WTC11 (cell line): ENCODE data around the gene TMEM258.

Experiments used
- ATF1 ChIP-seq: sonication (generic); formaldehyde crosslinking; IDR thresholded peaks from 2 replicates; pipeline ENCODE4 v1.8.1; 2023; ENCODE audit warnings: mild to moderate bottlenecking, moderate library complexity, missing genetic modification reagents
- CREB1 ChIP-seq: sonication (generic); formaldehyde crosslinking; IDR thresholded peaks from 2 replicates; pipeline ENCODE4 v1.8.0; 2023; ENCODE audit warnings: mild to moderate bottlenecking, missing genetic modification reagents
- FOXJ3 ChIP-seq: sonication (generic); formaldehyde crosslinking; IDR thresholded peaks from 2 replicates; pipeline ENCODE4 v1.9.0; 2021; ENCODE audit warnings: missing genetic modification reagents, mild to moderate bottlenecking, borderline replicate concordance
- GABPB1 ChIP-seq: sonication (generic); formaldehyde crosslinking; IDR thresholded peaks from 2 replicates; pipeline ENCODE4 v1.8.1; 2023; ENCODE audit warnings: mild to moderate bottlenecking, missing genetic modification reagents
- NR1H2 ChIP-seq: sonication (generic); formaldehyde crosslinking; IDR thresholded peaks from 2 replicates; pipeline ENCODE4 v1.9.0; 2021; ENCODE audit warnings: mild to moderate bottlenecking, moderate library complexity, missing genetic modification reagents
- SP1 ChIP-seq: sonication (generic); formaldehyde crosslinking; conservative IDR thresholded peaks from 2 replicates; pipeline ENCODE4 v1.8.1; 2022; ENCODE audit warnings: missing genetic modification reagents
- TCF7 ChIP-seq: sonication (generic); formaldehyde crosslinking; IDR thresholded peaks from 2 replicates; pipeline ENCODE4 v1.8.0; 2022; ENCODE audit warnings: mild to moderate bottlenecking, low read depth, missing genetic modification reagents, moderate library complexity
- ZNF138 ChIP-seq: sonication (generic); formaldehyde crosslinking; conservative IDR thresholded peaks from 2 replicates; pipeline ENCODE4 v1.8.1; 2022; ENCODE audit warnings: mild to moderate bottlenecking, moderate library complexity, missing genetic modification reagents
- ZNF671 ChIP-seq: fragments of 250-450 bp; sonication (Bioruptor Pico); IDR thresholded peaks from 2 replicates; pipeline ENCODE4 v1.8.0; 2021; ENCODE audit warnings: mild to moderate bottlenecking
- TF ChIP-seq, protein P1 (sequence below): fragments of 200-600 bp; IDR thresholded peaks from 2 replicates; pipeline ENCODE4 v1.8.0; 2022; ENCODE audit warnings: antibody characterized with exemption
- TF ChIP-seq, protein P2 (sequence below): sonication (generic); formaldehyde crosslinking; IDR thresholded peaks from 2 replicates; pipeline ENCODE4 v1.8.0; 2022; ENCODE audit warnings: mild to moderate bottlenecking, missing genetic modification reagents
- TF ChIP-seq, protein P3 (sequence below): sonication (generic); formaldehyde crosslinking; IDR thresholded peaks from 2 replicates; pipeline ENCODE4 v1.8.1; 2023; ENCODE audit warnings: mild to moderate bottlenecking, missing genetic modification reagents, moderate library complexity

DNA sequence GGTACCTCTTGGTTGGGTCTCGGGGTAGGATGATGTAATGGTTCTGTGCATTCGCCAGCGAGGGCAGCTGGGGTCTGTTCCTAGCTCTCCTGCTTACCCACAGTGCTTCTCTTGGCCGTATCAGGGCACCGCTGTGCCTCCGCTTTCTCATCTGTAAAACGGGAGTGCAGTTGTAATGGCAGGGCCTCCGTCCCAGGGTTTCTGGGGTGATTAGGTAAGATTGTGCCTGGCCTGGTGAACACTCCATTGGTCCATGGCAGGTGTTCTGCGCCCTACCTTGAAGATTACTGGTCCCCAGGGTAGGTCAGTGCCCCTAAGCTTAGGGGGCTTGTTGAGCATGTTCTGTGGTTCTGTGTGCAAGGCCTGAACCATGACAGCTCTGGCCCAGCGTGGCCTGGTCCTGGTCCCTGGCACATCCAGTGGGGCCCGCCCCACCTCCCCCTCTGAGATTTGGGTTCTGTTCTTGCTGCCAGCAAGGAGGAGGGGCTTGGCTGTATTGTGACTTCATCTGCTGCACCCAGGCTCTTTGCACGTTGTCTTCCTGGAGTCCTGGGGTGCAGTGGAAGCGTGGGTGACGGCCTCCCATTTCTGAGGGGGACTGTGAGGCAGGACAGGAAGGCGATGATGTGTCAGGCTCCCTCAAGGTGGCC is 35.1 kb downstream of the TMEM258 start:
- TF ChIP-seq, protein P1, sequence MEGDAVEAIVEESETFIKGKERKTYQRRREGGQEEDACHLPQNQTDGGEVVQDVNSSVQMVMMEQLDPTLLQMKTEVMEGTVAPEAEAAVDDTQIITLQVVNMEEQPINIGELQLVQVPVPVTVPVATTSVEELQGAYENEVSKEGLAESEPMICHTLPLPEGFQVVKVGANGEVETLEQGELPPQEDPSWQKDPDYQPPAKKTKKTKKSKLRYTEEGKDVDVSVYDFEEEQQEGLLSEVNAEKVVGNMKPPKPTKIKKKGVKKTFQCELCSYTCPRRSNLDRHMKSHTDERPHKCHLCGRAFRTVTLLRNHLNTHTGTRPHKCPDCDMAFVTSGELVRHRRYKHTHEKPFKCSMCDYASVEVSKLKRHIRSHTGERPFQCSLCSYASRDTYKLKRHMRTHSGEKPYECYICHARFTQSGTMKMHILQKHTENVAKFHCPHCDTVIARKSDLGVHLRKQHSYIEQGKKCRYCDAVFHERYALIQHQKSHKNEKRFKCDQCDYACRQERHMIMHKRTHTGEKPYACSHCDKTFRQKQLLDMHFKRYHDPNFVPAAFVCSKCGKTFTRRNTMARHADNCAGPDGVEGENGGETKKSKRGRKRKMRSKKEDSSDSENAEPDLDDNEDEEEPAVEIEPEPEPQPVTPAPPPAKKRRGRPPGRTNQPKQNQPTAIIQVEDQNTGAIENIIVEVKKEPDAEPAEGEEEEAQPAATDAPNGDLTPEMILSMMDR: no peak
- TF ChIP-seq ZNF671 (no peak), SP1 (CRISPR knock-in tag) (no peak), ATF1 (CRISPR knock-in tag) (no peak), GABPB1 (CRISPR knock-in tag) (peak; percentile 51; the same call in 1 of the 2 replicates), CREB1 (no peak), FOXJ3 (CRISPR knock-in tag) (no peak), NR1H2 (CRISPR knock-in tag) (no peak), ZNF138 (no peak), TCF7 (no peak)
- TF ChIP-seq, protein P2, sequence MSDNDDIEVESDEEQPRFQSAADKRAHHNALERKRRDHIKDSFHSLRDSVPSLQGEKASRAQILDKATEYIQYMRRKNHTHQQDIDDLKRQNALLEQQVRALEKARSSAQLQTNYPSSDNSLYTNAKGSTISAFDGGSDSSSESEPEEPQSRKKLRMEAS: no peak
- TF ChIP-seq, protein P3, sequence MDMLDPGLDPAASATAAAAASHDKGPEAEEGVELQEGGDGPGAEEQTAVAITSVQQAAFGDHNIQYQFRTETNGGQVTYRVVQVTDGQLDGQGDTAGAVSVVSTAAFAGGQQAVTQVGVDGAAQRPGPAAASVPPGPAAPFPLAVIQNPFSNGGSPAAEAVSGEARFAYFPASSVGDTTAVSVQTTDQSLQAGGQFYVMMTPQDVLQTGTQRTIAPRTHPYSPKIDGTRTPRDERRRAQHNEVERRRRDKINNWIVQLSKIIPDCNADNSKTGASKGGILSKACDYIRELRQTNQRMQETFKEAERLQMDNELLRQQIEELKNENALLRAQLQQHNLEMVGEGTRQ (CRISPR knock-in tag): no peak
